Thoracic aorta (tissue), 2 donors: Measurements from ENCODE around the gene FAM227B. TPM values are rescaled to one million over a fixed set of nuclear protein-coding genes. Genes with fewer than 3 reads are reported as not detected.

ENCODE experiments used
- ATAC-seq: fragments of 150-250 bp; one replicate; pipeline ENCODE4 v1.8.0; 2017; ENCODE audit warnings: low read depth; ENCODE audit not compliant: insufficient number of reproducible peaks, low FRiP score
- DNase-seq: peaks from one replicate; pipeline ENCODE4 v3.0.0-alpha.2; 2020; ENCODE audit warnings: low spot score
- H3K27ac ChIP-seq, 2 donors: fragments of 200-600 bp; sonication (generic); 1 replicate in 1 of 2; 2 replicates in 1 of 2; pipeline ENCODE4 v1.5.1; 2016; ENCODE audit warnings: mild to moderate bottlenecking in 2 of 2, moderate library complexity in 2 of 2
- H3K27me3 ChIP-seq: fragments of 200-600 bp; sonication (generic); replicated peaks from 2 replicates; pipeline ENCODE4 v1.6.0; 2016; ENCODE audit warnings: mild to moderate bottlenecking; ENCODE audit not compliant: insufficient read depth
- H3K36me3 ChIP-seq: fragments of 200-600 bp; sonication (generic); one replicate; pipeline ENCODE4 v1.5.1; 2016
- H3K4me1 ChIP-seq, 2 donors: fragments of 200-600 bp; sonication (generic); 1 replicate in 1 of 2; 2 replicates in 1 of 2; pipeline versions ENCODE4 v1.5.1 to v1.6.0; 2016; ENCODE audit warnings: low read depth in 2 of 2, mild to moderate bottlenecking in 1 of 2; ENCODE audit not compliant: control insufficient read depth in 1 of 2
- H3K4me3 ChIP-seq: fragments of 200-600 bp; sonication (generic); 2 replicates; pipeline ENCODE4 v1.5.1; 2016; ENCODE audit warnings: mild to moderate bottlenecking
- H3K9me3 ChIP-seq: fragments of 200-600 bp; sonication (generic); 2 replicates; pipeline ENCODE4 v1.5.1; 2016
- CTCF ChIP-seq: fragments of 200-600 bp; sonication (generic); IDR thresholded peaks from one replicate; pipeline ENCODE4 v1.5.1; 2019; ENCODE audit warnings: antibody characterized with exemption
- total RNA-seq, 2 donors: library from RNA; depleted of rRNA; stranded (reverse); fragments of >200 nt; gene quantifications; one replicate each; pipeline versions ENCODE4 v1.1.0 to v1.2.3, GENCODE V29; 2016

Gene FAM227B
- total RNA-seq, 2 donors from 2014 or later: 3.2 to 15.2 TPM

- Histone ChIP-seq H3K9me3 (no peaks in the 10 kb centered on the region), H3K27me3 (no peaks in the 10 kb centered on the region), H3K4me3 (no peak overlapping the region), H3K27ac (no peak overlapping the region), H3K4me1 (no peaks in the 10 kb centered on the region), H3K36me3 (no peaks in the 10 kb centered on the region)
- no peak for DNase-seq
- TF ChIP-seq CTCF: no peak
- no peak for ATAC-seq
Measured at GRCh38 chr15:49430046-49430445, 190.6 kb downstream of the FAM227B start.

GRCh38 chr15:49428409-49429095 lies 192.1 kb downstream of the FAM227B start:
- DNase-seq: no peak
- Histone ChIP-seq H3K27ac (no peak overlapping the region), H3K27me3 (no peaks in the 10 kb centered on the region), H3K4me1 (no peaks in the 10 kb centered on the region), H3K9me3 (no peaks in the 10 kb centered on the region), H3K36me3 (no peaks in the 10 kb centered on the region), H3K4me3 (no peak overlapping the region)
- ATAC-seq: no peak
- no peak for TF ChIP-seq CTCF

- no peak for DNase-seq
- Histone ChIP-seq H3K9me3 (no peaks in the 10 kb centered on the region), H3K36me3 (no peaks in the 10 kb centered on the region), H3K27ac (no peak overlapping the region), H3K4me1 (no peaks in the 10 kb centered on the region), H3K4me3 (no peak overlapping the region), H3K27me3 (no peaks in the 10 kb centered on the region)
- no peak for ATAC-seq
- TF ChIP-seq CTCF: no peak
Measured at GRCh38 chr15:49427372-49427771, 193.2 kb downstream of the FAM227B start.

GRCh38 chr15:49424954-49425353 lies 195.7 kb downstream of the FAM227B start:
- Histone ChIP-seq H3K4me3 (peak overlapping the region; percentile 23), H3K27me3 (no peaks in the 10 kb centered on the region), H3K36me3 (no peaks in the 10 kb centered on the region), H3K9me3 (no peaks in the 10 kb centered on the region), H3K4me1 (no peaks in the 10 kb centered on the region), H3K27ac (no peak overlapping the region)
- ATAC-seq: no peak
- DNase-seq: no peak
- no peak for TF ChIP-seq CTCF

- Histone ChIP-seq H3K4me1 (no peaks in the 10 kb centered on the region), H3K9me3 (no peaks in the 10 kb centered on the region), H3K36me3 (no peaks in the 10 kb centered on the region), H3K27ac (no peak overlapping the region), H3K4me3 (peak overlapping the region; percentile 38), H3K27me3 (no peaks in the 10 kb centered on the region)
- no peak for DNase-seq
- no peak for ATAC-seq
- no peak for TF ChIP-seq CTCF
Measured at GRCh38 chr15:49423901-49424550, 196.6 kb downstream of the FAM227B start.
